ENCODE data around the gene C9orf40. TPM values are rescaled to one million over a fixed set of nuclear protein-coding genes. Genes with fewer than 3 reads are reported as not detected.

C9orf40 gene
- total and polyA plus RNA-seq, 8 donors: 0.69 to 2.3 (median 1.2) TPM

GRCh38 chr9:74973714-74974113, 21.0 kb upstream of the C9orf40 start:
- no peaks in the 10 kb centered on the region for H3K27me3 ChIP-seq
- TF ChIP-seq CTCF (IDR thresholded peaks at IDR 0.05): no peak
- ATAC-seq: no peak

DNA sequence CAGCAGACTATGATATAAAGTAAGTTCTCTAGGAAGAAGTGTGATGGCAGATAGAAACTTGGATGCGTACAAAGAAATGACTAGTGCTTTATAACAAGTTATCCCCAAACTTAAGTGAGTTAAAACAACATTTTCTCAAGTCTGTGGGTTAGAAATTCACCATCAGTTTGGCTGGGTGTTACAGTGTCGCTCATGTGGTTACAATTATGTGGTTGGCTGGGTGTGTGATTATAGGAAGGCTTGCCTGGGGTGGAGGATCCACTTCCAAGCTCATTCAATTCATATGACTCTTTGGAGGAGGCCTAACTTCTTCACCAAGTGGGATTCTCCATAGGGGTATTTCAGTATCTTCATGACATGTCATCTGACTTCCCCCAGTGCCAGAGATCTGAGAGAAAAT, 10.3 kb upstream of the C9orf40 start:
- Histone ChIP-seq H3K4me3 (no peak overlapping the region), H3K9me3 (peaks cover 0 to 4% (median 0%) of the 10 kb centered on the region in 4 donors), H3K4me1 (no peaks in the 10 kb centered on the region), H3K27ac (no peak overlapping the region), H3K27me3 (no peaks in the 10 kb centered on the region), H3K36me3 (no peaks in the 10 kb centered on the region)
- WGBS, 2 donors: 97 to 98% methylated on average over 2 of the region's 2 CpGs
- no peak for FAIRE-seq
- no peak for DNase-seq
- intact Hi-C loops (cut with DNase I): no loop called here
- ATAC-seq: no peak
- TF ChIP-seq CTCF (IDR thresholded peaks at IDR 0.05): no peak

More at GRCh38 chr9:74973714-74974113, 21.0 kb upstream of the C9orf40 start:
- intact Hi-C loops (cut with DNase I): no loop called here
- no peaks in the 10 kb centered on the region for H3K9me3 ChIP-seq
- no peak overlapping the region for H3K27ac ChIP-seq
- H3K4me3 ChIP-seq: no peak overlapping the region
- DNase-seq (no peak), FAIRE-seq (no peak)
- H3K4me1 ChIP-seq: no peaks in the 10 kb centered on the region
- H3K36me3 ChIP-seq: no peaks in the 10 kb centered on the region

DNA sequence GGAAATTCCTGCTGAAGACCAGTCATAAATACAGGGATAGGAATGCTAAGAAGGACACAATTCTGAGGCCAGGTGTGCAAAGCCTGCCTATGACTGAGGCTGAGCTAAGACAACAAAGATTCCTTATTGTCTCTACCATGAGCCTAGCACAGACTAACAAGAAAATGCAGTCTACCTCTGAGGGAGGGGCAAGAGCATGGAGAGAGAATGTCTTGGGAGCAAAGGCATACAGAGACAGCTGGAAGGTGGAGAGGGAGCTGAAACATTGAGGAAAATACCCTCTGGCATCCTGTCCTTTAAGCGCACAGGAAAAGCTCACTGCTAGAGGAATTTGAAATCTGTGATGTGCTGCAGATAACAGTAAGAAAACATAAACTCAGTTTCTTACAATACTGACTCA, 8.8 kb upstream of the C9orf40 start:
- FAIRE-seq: no peak
- 95 to 100% methylated on average over 1 of the region's 1 CpG for WGBS, 2 donors

DNA sequence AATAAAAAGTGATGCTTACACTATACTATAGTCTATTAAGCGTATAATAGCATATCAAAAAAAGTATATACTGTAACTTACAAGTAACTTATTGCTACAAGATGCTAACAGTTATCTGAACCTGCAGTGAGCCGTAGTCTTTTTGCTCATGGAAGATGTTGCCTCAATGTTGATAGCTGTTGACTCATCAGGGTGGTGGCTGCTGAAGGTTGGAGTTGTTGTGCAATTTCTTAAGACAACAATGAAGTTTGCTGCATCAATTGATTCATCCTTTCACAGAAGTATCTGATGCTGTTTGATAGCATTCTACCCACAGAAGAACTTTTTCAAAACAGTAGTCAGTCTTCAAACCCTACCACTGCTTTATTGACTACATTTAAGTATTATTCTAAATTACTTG, 7.8 kb upstream of the C9orf40 start:
- H3K27me3 ChIP-seq: no peaks in the 10 kb centered on the region
- H3K9me3 ChIP-seq: peaks cover 0 to 4% (median 0%) of the 10 kb centered on the region in 4 donors
- TF ChIP-seq CTCF (IDR thresholded peaks at IDR 0.05): no peak

More for the DNA sequence above, 8.8 kb upstream of the C9orf40 start:
- no peaks in the 10 kb centered on the region for H3K36me3 ChIP-seq
- no peak for ATAC-seq
- no peak for DNase-seq
- no peak overlapping the region for H3K27ac ChIP-seq
- H3K27me3 ChIP-seq: no peaks in the 10 kb centered on the region
- no peaks in the 10 kb centered on the region for H3K4me1 ChIP-seq
- no peak overlapping the region for H3K4me3 ChIP-seq
- H3K9me3 ChIP-seq: peaks cover 0 to 4% (median 0%) of the 10 kb centered on the region in 4 donors
- no peak for TF ChIP-seq CTCF (IDR thresholded peaks at IDR 0.05)
- intact Hi-C loops (cut with DNase I): no loop called here

DNA sequence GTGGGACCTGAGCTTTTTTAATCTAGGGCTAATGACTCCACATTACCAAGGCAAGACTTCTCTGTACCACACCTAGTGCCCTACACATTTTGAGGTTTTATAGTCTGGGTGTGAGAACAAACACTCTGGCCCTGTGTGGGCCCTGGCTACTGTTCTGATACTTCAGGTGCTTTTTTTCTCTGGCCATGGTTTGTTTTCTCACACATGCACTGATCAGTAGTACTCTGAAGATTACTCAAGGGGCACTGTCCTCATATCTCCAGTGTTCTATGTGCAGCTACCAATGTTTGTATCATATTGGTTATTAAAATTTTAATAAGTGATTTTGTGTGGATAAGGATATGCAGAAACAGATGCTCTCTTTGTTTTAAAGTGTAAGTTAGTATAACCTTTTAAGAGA, 5.9 kb upstream of the C9orf40 start:
- H3K4me3 ChIP-seq: no peak overlapping the region
- H3K9me3 ChIP-seq: peaks cover 0 to 4% (median 0%) of the 10 kb centered on the region in 4 donors
- H3K4me1 ChIP-seq: no peaks in the 10 kb centered on the region
- ATAC-seq (peak in 1 of 4 donors; percentile 48), DNase-seq (no peak), FAIRE-seq (no peak)
- no peak overlapping the region for H3K27ac ChIP-seq
- no peaks in the 10 kb centered on the region for H3K27me3 ChIP-seq
- no peak for TF ChIP-seq CTCF (IDR thresholded peaks at IDR 0.05)
- no peaks in the 10 kb centered on the region for H3K36me3 ChIP-seq
- intact Hi-C loops (cut with DNase I): no loop called here

More for the DNA sequence above, 7.8 kb upstream of the C9orf40 start:
- no peak for ATAC-seq
- no peaks in the 10 kb centered on the region for H3K4me1 ChIP-seq
- FAIRE-seq: no peak
- no peaks in the 10 kb centered on the region for H3K36me3 ChIP-seq
- no peak overlapping the region for H3K4me3 ChIP-seq
- WGBS, 2 donors: 50 to 72% methylated on average over 2 of the region's 2 CpGs
- no peak for DNase-seq
- H3K27ac ChIP-seq: no peak overlapping the region
- intact Hi-C loops (cut with DNase I): no loop called here

Data from pancreas (tissue), 10 donors.